Measurements from ENCODE around the gene MRNIP.

Gene MRNIP

GRCh38 chr5:179820127-179820482, 38.5 kb downstream of the MRNIP start:
- DNase-seq = no peak

DNA sequence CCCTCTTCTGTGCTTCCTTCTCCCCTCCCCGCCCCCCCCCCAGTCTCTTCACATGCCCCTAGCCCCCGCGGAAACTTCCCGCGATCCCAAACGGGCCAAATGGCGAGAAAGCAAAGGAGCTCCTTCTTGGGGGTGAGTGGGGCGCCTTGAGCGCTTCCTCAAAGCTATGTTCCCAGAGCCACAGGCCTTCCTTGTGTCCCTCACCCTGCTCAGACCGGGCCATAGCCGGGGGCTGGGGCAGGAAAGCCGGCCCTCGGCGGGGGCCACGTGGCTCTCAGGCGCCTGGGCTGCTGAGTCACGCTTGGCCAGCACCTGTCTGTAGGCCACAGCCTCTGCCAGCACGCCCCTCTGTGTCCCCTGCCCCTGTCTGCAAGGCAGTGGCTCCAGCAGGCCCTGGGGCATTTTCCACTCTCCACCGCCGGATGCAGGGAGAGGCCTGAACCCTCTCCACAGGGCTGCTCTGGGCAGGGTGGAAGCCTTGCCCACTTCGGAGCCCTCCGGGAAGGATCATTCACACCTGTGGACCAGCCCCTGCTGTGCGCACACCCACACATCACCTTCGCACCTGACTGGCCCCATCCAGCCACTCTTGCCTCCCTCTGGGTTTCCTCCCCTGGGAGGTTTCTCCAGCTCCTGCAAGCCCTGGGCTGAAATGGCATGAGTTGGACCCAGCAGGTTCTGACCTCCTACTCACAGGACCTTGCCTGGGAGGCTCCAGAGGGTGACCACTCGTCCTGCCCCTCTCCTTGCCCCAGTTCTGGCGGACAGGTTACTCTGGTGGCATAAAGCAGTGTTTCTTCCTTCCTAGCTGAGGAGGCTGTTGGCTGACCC, 39.1 kb downstream of the MRNIP start:
- DNase-seq = peak; percentile 67

DNA sequence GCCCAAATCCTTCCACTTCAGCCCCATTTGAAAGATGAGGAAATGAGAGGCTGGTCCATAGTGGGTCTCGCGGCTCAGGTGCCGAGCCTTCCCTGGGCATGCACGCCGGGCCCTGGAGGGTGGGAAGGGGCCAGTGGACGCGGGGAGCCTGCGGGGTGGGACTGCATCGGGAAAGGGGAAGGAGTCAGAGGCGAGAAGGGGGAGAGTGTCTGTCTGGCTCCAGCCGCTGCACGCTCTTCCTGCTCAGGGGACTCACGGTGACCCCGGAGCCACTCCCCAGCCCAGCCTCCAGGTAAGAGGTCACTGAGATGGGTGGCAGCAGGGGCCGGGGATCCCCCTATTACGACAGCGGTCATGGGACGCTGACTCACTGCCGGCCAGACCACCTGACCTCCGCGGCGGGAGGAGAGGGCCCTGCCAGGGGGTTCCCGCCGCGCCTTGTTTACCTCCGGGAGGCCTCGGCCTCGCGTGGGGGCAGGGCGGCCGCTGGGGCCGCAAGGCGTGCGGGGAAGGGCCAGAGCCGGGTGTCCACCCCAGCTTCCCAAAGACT, 39.8 kb downstream of the MRNIP start:
- DNase-seq = peak; percentile 96

- DNase-seq = peak; percentile 35
Observed at GRCh38 chr5:179817890-179818745, 40.5 kb downstream of the MRNIP start.

GRCh38 chr5:179817470-179817840, 41.2 kb downstream of the MRNIP start:
- DNase-seq = no peak

DNA sequence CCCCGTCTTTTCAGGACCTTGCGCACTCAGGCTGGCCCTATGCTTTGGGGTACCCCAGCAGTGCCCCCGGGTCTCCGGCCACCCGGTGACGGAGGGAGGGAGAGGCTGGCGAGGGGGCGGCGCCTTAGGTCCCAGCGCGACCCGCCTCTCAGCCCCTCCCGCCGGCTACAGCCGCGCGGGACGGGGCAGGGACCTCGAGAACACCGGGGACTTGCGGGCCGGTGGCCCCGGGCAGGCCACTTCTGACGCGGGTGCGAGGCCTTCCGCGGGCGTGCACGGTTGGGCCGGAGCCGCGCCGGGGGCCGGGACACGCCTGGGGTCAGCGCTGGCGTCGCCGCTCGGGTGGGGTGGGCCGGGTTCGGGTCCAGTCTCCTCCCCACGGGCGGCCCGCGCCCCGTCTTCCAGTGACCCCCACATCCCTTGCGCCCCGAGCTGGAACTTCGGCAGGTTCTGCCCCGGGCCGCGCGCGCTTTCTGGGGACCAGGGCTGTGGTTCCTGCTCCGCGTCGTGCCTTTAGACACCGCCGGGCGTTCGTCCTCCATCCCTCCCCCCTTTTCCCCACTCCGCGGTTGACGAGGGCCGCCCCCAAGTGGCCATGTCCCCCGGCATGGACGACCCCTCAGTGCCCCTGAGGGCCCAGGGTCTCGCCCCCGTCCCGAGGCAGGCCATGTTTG, 41.7 kb downstream of the MRNIP start:
- DNase-seq = no peak

DNA sequence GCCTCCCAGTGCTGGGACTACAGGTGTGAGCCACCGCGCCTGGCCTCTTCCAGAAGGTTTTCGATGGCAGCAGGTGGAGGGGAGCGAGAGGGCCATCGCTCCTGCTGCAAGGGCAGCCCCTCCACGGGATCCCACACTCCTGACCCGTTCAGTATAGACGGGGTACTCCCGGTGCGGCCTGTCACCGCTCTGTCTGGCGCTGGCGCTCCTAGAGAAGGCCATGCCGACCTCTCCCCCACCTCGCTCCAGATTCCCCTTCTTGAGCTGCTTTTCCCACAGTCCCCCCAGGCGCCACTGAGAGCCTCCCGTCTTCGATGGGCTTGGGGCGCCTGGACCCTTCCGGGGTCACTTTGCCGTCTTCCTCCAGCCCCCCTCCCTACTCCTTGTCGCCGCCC, 42.2 kb downstream of the MRNIP start:
- DNase-seq = no peak

GRCh38 chr5:179815491-179816249, 42.9 kb downstream of the MRNIP start:
- no peak for DNase-seq

DNA sequence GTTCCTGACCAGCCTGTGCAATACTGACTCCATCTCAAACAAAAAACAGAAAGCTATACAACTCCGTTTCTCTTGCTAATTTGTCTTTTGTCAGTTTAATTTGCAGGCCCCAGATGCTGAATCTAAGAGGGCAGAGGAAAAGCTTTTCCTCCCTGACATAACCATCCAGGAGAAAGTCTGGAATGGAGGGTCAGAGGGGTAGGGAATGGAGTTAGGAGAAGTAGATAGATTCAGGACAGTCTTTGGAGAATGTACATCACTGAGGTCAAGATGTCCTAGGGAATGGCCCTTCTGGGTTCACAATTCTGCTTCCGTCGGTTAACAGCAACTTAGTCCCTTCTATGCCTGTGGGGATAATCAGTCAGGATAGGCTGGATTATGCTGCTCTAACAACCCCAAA, 44.5 kb downstream of the MRNIP start:
- no peak for DNase-seq

- DNase-seq = no peak
Observed at GRCh38 chr5:179812997-179813607, 45.5 kb downstream of the MRNIP start.

DNA sequence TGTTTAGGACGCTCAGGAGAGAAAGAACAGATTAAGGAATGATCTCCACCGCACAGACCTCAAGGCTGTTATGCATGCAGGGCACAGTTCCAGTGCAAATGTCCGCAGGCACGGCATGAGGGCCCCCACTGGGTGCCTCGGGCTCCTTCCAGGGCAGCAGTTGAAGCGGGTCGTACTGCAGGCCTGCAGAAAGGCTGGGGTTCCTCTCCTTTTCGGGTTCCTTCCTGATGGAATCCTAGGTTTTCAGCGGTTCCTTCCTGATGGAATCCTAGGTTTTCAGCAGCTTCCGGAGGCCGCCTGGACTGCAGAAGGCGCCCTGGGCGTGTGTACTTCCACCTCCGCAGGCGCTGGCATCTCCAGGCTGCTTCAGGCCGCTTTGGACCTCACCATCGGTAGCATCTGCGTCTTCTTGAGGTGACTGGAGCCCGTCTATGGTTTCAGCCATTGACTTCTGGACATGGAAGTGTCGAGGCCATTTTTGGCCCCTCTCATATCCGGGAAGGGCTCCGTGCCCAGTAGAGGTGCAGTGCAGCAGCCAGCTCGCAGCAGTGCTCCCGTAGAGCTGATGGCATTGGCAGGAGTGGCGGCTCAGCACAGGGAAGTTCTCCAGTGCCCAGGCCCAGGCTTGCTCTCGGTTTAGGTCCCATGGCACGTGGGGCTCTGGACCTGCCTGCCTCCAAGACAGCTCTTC, 46.3 kb downstream of the MRNIP start:
- no peak for DNase-seq

DNA sequence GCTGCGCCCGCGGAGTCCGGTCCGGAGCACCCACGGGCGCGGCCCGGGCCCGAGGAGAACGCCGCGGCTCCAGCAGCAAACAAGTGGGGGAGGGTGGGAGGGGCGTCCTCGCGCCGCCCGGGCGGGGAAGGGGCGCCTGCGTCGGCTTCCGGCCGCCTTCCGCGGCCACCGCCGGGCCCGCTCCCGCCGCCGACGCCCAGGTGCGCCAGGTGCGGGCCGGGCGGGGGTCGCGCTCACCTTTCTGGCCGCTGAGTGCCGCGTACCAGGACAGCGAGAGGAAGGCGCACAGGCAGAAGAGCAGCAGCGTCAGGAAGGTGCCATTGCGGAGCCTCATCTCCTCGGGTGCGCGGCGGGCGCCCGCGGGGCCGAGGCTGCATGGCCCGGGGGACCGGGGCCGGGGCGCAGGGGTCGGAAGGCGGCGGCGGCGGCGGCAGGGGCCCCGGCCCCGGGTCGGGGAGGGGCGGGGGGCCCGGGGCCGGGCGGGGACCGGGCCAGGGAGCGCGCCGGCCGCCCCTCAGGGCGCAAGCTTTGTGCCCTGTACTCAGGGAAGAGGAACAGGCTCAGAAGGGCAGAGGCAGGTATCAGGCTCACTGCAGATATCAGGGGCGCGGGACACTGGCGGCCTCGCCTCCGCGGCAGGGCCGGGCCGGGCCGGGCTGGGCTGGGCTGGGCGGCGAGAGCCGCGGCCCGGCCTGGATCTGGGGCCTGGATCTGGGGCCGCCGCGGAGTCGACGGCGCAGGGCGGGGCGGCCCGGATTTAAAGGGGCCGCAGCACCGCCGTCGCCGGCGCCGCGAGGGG, 52.2 kb downstream of the MRNIP start, which contains the start of gene MGAT4B:
MGAT4B (minus strand) TSS at position 617 of the 799 bp plus-strand sequence; CDS start at position 334, 283 bp downstream.
- DNase-seq = peak; percentile 98

DNA sequence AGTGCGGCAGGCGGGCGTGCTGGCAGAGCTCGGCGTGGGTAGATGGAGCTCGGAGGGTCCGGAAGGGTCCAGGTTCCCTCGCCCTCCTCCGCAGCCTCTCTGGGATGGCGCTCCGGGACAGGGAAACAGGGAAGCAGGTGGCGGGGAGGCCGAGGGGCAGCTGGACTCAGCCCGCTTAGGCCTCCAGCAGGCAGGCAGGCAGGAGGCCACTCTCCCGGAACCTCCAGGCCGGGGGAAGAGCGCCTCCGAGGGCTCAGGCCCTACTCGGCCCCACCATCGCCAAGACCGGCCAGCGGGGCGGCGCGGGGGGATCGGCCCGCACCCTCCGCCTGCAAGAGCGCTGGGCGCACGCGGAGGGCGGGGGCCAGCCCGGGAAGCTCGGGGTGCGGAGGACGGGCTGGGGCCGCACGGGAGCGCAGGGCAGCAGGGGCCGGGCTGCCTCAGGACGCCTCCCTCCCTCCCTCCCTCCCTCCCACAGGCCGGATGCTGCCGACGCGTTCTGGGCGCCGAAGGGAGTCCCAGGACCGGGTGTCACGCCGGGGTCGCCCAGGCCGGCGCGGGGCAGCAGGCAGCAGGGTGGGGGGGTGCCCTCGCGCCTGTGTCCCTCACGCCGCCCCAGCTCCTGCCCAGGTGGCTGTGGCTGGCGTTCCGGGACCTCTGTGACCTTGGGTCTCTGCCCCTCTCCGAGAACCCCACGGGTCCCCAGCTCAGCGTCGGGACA, 52.9 kb downstream of the MRNIP start:
- peak; percentile 93 for DNase-seq

DNA sequence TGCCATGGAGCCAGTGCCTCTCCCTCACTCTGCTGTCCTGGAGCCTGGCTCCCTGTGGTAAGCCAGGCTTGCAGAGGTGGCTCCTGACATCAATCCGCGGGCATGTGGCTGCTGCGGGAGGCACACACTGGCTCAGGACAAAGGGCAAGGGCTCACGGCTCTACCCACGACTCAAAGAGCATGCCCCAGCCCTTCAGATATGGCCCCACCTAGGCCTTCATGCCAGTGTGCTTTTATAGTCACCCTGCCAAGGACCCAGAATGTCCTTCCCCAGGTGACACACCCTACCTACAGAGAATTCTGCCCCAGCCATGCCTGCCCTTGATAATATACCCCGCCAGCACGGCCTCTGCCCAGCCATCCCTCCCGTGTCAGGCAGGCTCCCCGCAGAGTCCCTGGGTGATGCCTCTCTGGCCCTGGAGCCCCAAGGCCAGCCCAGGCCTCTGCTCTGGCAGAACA, 53.5 kb downstream of the MRNIP start:
- DNase-seq = peak; percentile 62

DNA sequence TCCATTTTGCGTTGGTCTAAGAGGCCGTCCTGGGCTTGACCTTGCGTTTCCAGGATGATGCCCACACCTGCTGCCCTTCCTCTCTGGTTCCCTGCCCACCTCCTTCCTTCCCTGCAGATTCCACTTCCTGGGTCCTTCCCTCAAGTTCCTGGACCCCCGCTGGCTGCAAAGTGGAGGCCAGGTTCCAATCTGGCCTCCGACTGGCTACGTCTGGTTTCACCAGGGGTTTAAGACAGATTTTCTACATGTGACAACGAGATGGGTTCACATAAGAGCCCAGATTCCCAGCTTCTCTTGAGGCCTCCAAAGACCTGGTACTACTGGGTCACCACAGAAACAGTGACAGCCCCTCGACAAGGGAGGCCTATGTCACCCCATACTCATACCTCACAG, 54.1 kb downstream of the MRNIP start:
- DNase-seq = no peak

- DNase-seq = peak; percentile 70
Observed at GRCh38 chr5:179803651-179804554, 54.7 kb downstream of the MRNIP start.

- DNase-seq = peak; percentile 49
Observed at GRCh38 chr5:179802950-179803562, 55.6 kb downstream of the MRNIP start.

All from 8988T (cell line).